NCI-H2029 (cell line): ENCODE results near the gene CLNK.
"Not testable (repeated sequence)": the region's sequence is repeated elsewhere in the genome, so short reads cannot be mapped to it uniquely, and the experiment has no call there.

Experiments
- DNase-seq: peaks from one replicate; lab custom pipeline; 2025; lab: John Stamatoyannopoulos, UW

The CLNK gene

DNA sequence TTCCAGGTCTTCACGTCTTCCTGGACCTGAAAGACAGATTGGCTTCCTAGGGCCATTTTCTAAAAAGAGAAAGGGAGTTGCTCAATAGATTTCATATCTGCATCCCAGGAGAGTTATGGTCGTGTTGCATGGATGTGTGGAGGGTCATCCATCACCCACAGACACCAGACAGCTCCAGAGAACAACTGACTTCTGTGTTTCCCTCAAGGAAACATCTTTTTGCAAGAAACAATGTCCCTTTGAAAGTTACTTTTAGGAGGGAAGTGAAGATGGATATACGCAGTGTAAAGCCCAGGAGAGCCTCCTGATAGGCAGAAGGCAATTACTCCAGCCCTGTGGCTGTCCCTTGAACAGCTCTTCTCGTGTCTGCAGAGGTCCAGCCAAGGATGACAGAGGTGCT lies 108.3 kb downstream of the CLNK start:
- no peak for DNase-seq

DNA sequence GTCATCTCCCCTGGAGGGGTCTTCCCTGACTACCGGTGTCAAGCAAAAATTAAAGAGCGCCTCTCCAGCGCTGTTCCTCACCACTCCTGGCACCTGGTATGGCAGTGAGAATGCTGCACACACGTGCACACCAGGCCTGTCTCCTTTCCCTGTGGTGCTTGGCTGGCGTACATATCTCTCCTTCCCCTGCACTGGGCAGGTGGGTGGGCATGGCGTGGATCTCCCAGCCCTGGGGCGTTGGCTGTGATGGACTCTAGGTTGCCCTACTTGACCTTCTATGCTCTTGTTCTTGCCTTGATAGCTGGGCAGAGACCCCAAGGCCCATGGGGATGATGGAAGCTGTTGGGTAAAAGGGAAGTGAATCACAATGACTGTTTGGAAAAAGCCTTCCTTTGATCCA lies 109.2 kb downstream of the CLNK start:
- no peak for DNase-seq

DNA sequence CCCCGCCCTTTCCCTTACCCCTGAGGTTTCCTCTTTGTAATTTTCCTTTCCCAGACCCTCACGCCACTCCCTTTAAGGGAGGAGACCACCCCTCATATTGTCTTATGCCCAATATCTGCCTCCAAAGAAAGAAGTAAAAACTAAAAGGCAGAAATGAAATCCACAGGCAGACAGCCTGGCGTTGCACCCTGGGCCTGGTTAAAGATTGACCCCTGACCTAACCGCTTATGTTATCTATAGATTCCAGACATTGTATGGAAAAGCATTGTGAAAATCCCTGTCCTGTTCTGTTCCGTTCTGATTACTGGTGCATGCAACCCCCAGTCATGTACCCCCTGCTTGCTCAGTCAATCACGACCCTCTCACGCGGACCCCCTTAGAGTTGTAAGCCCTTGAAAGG lies 110.0 kb downstream of the CLNK start:
- not testable (repeated sequence) for DNase-seq

DNA sequence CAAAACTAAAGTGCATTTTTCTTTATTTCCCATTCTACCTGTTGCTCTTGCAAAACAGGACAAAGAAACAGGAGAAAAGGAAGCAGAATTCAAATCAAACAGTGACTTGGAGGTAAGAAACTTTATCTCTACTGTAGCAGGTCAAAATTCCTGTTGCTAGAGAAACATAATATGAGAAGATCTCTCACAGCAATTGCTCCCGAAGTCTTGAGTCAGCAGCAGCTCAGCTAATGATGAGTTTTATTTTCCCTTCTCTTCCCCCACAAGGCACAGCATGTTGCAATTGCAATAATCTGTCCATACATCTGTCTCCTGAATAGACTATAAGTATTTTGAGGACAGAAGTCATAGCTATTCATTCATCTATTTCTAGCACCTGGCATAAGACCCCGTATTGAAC lies 112.7 kb downstream of the CLNK start:
- no peak for DNase-seq

DNA sequence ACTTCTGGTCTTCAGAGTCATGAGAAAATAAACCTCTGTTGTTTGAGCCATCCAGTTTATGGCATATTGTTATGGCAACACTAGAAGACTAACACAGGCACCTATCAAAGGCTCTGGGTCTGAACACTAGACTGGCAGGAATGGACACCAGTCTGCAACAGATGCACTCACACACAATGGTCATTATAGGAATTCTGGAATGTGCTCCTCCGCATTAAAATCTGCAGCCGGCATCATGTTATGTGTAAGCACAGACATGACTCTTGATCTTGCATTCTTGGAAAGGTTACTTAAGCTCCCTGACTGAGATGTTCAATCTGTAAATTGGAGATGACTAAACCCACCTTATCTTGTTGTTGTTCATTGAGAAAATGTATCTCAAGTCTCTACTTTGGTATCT lies 115.1 kb downstream of the CLNK start:
- no peak for DNase-seq

DNA sequence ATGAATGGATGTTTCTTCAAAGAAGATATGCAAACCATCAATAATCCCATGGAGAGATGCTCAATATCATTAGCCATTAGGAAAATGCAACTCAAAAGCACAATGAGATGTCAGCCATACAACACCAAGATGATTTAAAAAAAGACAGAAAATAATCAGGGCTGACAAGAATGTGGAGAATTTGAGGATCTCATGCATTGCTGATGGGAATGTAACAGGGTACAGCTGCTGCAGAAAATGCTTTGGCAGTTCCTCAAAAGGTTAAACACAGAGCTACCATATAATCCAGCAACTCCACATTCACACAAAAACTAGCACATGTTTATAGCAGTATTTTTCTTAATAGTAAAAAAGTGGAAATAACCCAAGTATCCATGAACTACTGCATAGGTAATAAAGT lies 116.8 kb downstream of the CLNK start:
- DNase-seq = no peak

DNA sequence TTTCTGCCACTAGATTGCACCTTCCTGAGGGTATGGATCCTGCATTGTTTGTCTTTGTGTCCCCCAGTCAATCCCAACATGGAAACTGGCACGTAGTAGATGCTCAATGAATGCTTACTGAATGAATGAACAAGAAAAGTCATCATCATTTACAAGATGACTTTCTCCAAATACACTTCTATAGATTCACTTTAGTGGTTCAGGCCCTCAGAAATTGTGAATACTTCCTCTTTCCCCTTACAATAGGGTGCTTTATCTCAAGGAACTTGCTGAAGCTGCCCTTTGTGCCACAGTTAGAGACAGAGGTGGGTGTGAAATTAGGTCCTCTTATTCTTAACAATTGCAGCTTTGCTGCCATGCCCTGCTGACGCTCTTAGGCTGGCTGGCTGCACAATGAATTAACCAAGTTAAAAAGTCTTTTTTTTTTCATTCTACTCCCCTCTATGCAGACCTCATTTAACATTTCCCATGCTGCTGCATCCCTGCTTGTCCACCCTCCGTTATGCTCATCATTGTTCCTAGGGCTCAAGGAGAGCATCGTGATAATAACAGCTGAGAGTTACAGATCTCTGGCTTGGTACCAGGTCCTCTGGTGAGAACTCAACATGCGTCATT lies 119.3 kb downstream of the CLNK start:
- no peak for DNase-seq

DNA sequence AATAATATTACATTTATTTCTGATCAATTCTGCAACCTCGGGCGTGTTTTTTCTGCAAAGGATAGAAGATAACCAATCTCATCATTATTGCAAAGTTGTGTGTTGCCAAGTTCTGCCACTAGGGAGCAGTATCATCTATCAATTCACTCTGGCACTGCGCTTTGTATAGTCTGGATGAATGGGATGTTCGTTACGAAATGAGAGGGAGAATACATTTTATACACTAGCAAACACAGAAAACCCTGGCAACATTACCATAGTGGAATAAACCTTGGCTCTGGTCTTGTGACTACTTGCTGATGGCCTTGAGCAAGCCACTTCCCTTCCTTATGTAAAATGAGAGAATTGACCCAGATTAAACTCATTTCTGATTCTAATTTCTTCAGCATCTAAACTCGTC lies 129.9 kb downstream of the CLNK start:
- DNase-seq = peak; percentile 69

DNA sequence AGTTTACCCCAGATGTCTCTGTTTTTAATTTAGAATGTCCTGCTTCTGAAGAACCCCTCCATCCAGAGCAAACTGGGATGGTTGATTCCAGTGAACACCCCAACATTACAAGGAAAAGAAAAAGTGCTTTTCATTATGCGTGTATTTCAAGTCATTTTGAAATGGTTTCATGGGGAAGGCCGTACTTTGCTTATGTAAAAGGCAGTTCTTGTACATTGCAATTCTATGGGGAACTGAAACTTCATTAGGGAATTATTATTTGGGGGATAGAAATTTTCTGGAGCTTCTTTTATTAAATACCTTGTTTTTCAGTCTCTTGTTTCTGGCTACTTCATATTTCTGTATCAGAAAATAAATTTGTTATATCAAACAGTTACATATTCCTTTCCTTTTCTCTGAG lies 130.4 kb downstream of the CLNK start:
- no peak for DNase-seq

DNA sequence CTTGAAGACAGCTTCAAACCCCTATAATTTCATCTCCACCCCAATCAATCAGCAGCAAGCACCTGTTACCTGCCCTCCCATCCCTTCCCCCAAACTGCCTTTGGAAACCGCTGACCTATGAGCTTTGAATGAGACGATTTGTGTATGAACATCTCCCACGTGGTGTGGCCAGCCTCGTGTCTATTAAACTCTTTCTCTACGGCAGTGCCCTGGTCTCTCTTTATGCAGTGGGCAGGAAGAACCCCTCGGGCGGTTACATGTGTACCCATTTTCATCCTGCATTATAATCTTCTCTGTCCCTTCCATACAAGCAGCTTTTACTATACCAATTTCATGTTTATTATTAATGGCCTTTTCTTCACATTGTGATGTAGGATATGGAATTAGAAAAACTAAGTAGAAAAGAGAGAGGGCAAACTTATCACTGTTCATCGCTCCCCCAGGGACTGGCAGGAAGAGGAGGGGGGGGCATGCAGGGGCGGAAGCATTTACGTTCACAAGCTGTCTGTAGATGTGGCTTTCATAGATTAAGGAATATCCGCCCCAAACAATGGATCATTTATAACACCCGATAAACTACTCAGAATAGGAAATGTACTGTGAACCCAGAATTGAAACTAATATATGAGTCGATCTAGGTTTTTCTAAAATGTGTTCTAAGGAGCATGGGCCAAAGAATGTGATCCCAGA lies 131.8 kb downstream of the CLNK start:
- DNase-seq = no peak

DNA sequence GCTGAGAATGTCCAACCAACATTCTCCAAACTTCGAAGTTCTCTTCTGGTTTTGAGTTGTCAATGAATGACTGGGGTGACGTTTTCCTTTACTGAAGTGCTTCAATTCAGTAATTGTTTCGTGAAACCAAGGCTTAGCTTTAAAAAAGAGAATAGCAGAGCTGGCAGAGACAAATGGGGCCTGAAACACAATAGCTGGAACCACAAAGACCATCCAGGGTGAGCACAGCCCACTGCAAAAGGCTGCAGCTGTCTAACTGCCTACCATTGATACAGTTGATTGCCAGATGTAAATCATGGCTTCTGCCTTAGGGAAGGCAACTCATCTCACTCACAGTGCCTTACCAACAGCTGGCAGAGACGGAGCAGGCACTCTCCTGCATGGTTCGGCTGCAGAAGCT lies 148.7 kb downstream of the CLNK start:
- no peak for DNase-seq

DNA sequence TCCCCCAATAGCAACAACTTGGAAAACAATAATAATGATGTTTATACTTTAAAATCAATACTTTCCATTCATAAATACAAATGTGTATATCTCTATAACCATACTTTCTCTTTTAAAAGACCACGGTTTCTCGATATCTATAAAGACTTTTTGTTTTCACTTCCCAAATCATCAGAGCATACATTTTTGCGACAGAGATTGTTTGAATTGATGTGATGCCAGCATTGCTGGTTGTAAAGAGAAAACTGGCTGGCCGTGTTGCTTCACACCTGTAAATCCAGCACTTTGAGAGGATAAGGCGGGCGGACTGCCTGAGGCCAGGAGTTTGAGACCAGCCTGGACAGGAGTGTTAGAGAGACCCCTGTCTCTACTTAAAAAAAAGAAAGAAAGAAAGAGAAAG lies 149.7 kb downstream of the CLNK start:
- DNase-seq = no peak

DNA sequence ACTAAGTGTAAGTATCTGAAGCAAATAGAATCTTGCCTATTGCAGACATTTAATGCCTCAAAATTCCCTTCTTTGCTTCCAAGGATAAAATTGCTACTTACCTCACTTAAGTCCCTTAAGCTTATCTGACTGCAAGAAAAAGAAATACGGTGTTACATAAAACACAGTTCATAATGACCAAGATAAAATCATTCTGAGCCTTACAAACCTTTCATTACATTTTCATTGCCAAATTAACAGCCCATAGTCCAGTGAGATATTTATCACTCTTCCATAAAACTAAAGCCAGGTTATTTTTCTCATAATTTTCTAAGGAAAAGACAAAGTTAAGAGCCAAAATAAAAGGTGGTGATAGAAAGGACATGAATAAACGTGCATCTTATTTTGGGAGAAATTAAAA lies 152.4 kb downstream of the CLNK start:
- no peak for DNase-seq

DNA sequence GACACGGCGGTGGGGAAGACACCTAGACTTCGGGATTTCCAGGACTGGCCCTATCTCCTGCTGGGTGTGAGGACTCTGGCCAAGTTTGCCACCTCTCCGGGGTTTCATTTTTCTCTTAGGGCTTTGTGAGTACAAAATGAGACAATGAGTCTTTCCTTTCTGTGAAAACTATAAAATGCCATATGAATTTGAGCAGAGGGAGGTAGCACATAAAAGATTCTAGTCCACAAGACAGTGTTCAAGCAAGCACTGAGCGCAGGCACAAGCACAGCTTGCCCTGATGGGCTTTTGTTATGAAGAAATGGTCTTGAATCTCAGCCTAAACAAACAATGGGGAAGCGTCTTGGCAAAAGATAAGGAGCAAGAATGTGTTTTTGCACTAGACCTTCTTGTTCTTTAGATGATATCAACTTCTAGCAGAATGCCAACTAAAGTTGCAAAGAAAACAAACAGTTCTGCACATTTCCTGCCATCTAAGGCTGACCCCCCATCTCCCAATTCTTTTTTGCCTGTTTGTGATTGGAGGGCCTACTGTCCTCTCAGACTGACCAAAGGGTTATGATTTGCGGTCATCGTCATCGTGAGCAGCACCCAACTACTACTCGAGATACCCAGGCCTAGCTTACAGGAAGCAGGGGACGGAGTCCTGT lies 154.3 kb downstream of the CLNK start:
- no peak for DNase-seq

DNA sequence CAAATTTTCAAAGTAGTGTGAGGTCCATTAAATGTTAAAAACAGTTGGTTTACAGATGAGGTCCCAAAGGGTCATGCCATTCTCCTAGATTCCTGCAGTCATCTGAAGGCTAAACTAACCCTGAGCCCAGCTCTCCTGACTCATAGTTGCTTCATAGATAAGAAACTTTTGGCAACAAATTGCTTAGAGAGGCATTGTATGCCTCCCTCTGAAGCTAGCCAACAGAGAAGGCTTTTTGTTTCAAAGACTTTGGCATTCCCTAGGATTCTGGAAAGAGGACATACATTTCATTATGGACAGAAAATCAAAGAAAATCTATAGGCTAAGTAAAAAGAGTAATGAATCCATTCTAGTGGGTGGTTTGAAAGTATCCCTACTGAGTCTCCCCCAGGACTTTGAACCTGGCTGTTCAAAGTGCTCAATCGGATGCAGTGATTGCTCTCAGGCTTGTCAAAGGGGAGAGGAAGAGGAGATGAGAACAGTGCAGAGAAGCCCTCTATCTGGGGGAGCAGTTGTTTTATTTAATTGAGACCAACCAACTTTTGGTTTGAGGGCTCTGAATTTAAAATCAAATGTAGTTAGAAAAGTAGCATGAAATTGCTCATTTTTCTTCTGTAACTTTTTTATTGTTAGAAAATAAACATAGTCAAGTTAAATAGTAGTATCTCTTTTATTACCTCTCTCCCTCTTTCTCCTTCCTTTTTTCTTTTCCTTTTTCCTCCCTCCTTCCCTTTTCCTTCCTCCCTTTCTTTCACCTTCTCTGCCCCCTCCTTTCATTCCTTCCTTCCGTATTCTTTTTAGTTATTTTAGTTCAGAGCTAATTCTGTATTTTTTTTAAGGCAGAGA lies 155.1 kb downstream of the CLNK start:
- no peak for DNase-seq

DNA sequence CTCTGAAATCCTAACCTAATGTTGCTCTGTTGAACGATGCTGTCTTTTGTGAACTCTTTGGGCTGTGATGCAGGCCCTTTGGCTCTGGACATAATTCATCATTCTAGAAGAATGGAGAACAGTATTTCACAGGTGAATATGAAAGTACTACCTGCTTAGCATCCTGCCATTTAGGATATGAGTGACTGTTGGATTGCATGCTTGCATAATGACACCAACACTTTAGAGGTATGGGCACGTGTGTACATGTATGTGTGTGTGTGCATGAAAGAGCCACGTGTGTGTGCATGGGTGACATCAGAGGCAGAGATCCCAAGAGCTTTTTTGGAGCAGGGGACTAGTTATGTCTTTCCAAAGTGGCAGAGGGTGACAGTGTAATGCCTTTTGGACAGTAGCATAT lies 157.1 kb downstream of the CLNK start:
- DNase-seq = no peak

DNA sequence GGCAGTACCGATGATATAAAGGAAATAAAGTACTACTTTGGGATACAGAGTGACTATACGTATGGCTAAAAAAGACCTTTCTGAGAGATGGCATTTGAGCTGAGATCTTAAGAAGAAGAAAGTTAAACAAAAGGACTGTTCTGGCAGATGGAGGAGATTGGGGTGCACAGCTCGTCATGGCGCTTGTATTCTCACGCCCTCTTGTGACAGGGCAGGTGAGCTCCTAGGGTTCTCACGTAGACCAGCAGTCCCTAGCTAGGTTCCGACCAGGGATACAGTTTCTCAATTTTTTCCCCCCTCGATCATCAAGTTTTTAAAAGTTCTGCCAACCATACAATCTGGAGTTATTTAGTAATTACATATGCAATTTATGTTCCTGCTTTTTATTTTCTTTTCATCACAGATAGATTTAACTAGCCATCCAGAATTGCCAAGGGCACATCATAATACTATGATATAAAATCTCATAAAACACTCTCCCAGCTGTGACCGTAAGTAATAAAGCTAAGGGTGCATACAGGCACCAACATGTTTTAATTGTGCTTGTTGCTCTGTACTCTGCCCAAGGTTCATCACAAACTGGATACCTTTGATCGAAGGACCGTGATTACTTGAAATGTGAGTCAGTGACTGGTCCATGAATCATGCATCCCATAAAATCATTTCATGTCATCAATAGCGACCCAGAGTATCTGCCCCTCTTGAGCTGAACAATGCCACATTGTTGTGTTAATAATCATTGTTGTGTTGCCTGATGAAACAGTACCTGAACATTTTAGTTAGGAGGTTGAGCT lies 157.9 kb downstream of the CLNK start:
- DNase-seq = no peak

DNA sequence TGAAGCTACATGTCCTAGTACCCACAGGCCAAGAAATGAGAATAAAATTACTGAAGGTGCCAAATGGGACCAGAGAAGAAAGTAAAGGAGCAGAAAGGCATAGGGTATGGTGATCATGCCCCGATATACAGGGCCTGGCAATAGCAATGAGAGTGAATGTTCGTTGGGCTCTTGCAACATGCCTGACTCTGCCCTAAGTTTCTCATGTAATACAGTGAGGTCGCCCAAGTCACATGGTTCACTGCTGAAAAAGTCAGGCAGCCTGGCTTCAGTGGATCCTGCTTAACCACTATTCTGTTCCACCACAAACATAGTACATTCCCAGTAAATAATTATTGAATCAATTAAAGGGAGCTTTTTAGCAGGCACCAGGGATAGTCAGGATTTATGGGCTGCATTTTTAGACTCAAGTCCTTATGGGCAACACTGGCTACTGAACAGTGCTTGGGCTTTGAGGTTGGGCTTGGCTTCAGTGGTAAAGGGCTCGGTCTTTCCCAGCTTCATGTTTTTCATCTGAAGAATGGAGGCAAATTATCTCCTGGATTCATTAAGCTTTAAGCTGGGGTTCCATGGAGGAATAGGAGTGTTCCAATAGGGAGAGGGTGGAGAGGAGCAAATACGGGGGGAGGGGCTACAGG lies 160.3 kb downstream of the CLNK start:
- peak; percentile 3 for DNase-seq

DNA sequence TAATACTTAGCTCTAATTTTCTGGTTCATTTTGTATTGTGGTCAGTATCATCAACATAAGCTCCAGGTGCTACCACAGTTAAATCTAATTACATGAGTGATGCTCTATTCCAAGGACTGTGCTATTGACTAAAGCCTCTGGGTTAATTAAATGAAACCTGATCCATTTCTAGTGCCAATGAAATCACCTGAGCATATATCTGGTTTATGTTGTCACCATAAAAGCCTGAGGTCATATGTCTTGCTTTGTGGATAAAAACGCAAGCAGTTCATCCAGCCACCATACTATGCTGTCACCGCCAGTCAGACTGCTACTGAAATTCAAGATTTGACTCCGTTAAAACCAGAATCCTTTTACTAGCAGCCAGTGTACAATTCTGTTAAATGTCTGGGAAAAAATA lies 163.1 kb downstream of the CLNK start:
- peak; percentile 70 for DNase-seq

DNA sequence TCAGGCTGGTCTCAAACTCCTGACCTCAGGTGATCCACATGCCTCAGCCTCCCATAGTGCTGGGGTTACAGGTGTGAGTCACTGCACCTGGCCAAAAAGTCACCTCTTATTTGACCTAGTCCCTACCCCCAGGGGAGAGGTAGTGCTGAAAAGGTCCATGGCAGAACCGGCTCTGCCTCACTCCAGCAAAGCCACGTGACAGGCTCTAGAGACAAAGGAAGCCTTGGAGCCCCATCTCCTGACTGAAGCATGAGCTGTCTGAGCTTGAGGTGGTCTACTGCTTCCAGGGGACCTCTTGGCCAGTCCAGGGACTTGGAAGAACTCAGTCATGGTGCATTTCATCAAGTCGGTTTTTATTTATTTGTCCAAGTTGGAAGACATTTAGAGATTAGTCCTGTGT lies 174.8 kb downstream of the CLNK start:
- no peak for DNase-seq

DNA sequence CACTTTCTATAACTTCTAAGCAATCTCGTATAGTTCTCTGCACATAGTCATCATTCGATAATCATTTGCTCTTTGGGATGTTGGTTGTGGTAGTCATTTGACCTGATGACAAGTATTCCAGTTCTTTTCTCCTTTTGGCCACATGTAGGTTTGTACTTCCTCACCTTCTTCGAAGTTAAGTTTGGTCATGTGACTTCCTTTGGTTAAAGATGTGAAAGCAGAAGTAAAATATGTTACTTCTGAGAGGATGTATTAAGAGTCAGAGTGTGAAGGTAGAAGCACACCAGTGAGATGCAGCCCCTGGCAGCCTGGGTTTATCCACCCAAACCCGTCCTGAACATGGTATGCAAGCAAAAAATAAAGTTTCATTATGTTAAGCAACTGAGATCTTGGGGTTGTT lies 178.5 kb downstream of the CLNK start:
- DNase-seq = no peak
